IPS-NIHi11 (cell line): ENCODE measurements around the gene VMO1.

Experiments
- DNase-seq: peaks from one replicate; pipeline ENCODE4 v3.0.0; 2012; ENCODE audit warnings: mixed read lengths, low spot score

Gene VMO1

DNA sequence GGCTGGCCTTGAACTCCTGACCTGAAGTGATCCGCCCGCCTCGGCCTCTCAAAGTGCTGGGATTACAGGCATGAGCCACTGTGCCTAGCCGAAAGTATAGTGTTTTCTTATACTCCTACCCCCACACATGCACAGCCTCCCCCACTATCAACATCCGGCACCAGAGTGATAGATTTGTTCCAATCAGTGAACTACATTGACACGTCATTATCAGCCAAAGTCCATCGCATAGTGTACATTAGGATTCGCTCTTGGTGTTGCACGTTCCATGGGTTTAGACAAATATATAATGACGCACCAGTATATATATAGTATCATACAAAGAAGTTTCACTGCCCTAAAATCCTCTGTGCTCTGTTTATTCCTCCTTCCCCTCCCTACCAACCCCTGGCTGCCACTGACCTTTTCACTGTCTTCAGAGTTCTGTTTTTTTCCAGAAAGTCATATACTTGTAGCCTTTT lies 26.4 kb downstream of the VMO1 start:
- no peak for DNase-seq

DNA sequence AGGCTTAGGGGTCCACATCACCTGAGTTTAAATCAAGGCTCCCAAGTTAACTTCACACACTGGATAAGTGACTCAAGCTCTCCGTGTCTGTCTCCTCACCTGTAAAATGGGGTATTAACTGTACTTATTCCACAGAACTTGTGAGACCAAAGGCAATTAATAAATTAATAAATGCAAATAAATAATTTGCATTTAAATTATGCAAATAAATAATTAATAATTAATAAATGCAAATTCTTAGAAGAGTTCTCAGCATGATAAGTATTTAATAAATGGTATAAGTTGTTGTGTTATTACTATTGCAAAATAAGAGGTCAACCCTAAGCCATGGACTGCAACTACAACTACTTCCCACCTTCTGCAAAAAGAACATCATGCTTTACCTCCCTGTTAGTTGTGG lies 32.8 kb downstream of the VMO1 start:
- DNase-seq, result no peak

DNA sequence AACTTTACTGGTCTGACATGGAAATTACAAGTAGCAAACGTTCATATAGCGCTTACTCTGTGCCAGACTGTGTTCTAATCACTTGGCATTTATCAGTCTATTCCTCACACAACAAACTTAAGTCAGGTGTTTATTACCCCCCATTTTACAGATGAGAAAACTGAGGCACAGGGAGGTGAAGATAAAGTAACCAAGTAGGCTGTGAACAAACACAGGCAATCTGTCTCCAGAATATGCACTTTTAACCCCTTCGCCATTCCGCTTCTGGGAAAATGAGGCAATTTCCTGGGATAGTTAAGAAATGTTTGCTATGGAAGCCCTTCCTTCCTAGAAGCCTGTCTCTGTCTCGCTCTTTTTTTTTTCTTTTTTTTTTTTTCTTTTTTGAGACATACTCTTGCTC lies 34.2 kb downstream of the VMO1 start:
- no peak for DNase-seq

DNA sequence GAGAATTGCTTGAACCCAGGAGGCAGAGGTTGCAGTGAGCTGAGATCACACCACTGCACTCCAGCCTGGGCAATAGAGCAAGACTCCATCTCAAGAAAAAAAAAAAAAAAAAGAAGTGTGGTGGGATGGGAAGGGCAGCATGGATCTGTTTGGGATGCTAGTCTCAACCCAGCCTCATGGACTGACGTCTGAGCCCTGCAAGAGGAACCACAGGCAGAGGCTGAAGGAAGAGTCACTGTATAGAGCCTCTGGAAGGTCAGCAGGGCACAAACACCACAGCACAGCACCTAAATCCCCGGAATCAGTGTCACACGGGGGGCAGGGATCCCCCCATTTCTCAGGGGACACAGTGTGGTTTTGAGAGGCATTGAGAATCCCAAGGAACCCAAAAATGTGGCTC lies 35.6 kb downstream of the VMO1 start:
- DNase-seq, result no peak

GRCh38 chr17:4748686-4749085 lies 37.5 kb downstream of the VMO1 start:
- DNase-seq, result no peak

- DNase-seq, result no peak
Observed at GRCh38 chr17:4747847-4748246, 38.3 kb downstream of the VMO1 start.

DNA sequence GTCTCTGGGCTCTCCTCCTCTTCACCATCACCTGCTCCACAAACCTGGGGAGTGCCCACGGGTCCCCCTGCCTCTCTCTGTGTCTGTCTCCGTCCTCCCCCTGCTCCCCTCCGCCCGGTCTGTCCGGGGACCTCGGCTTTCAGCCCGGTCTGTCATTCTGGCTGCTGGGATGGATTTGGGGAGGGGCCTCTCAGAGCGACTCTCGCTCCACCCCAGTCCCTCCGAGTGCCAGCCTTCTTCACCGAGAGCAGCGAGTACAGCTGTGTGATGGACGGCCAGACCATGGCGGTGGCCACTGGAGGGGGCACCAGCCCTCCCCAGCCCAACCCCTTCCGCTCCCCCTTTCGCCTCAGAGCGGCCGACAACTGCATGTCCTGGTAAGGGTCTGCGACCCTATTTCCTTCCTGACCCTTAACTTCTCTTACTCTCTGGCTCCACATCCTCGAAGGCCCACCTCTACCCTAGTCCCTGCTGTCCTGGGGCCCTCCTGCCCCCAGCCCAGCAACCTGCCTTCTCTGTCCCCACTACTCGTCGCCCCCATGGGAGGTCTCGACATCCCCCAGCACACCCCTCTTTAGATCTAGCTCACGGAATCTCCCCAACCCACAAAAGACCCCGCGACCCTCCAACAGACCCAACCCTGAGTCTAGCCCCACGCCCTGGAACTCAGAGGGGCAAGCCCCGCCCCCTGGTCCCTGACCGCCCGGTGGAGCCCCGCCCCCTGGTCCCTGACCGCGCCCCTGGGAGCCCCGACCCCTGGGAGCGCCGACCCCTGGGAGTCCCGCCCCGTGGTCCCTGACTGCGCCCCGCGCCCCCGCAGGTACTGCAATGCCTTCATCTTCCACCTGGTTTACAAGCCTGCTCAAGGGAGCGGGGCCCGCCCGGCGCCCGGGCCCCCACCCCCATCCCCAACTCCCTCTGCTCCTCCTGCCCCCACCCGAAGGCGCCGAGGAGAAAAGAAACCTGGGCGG lies 40.9 kb downstream of the VMO1 start:
- DNase-seq, result peak; percentile 82

GRCh38 chr17:4743898-4744297 lies 42.3 kb downstream of the VMO1 start:
- no peak for DNase-seq

- DNase-seq, result no peak
Observed at GRCh38 chr17:4743216-4743615, 42.9 kb downstream of the VMO1 start.

DNA sequence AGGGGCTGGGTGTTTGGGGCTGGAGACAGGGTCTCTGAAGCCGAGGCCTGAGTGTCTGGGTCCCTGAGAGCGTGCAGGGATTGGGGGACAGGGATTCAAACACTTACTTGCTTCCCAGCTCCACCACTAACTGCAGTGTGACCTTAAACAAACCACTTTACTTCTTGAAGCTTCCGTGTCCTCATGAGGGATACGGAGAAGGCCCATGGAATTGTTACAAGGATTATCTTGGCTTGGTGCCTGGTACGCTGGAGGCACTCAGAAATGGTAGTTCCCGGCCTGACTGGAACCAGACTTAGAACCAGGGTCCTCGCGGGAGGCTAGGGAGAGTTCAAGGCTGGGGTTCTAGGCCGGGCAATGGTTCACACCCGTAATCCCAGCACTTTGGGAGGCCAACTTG lies 43.5 kb downstream of the VMO1 start:
- no peak for DNase-seq

GRCh38 chr17:4742133-4742532 lies 44.0 kb downstream of the VMO1 start:
- DNase-seq, result no peak

DNA sequence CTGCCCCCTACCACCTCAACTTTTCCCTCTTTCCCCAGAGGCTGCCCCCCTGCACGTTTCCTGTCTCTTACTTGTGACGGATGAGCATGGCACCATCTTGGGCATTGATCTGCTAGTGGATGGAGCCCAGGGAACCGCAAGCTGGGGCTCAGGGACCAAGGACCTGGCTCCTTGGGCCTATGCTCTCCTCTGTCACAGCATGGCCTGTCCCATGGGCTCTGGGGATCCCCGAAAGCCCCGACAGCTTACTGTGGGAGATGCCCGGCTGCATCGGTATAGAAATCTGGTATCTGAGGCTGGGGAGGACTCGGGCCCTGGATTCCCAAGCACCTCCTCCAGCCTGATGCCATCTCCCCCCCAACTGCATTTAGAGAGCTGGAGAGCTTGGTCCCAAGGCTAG lies 44.6 kb downstream of the VMO1 start:
- no peak for DNase-seq

DNA sequence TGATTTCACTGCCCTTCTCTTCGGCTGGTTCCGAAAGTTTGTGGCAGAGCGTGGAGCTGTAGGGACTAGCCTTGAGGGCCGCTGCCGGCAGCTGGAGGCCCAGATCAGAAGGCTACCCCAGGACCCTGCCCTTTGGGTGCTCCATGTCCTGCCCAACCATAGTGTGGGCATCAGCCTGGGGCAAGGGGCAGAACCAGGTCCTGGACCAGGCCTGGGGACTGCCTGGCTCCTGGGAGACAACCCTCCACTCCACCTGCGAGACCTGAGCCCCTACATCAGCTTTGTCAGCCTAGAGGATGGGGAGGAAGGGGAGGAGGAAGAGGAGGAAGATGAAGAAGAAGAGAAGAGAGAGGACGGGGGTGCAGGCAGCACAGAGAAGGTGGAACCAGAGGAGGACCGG lies 45.6 kb downstream of the VMO1 start:
- DNase-seq, result no peak

DNA sequence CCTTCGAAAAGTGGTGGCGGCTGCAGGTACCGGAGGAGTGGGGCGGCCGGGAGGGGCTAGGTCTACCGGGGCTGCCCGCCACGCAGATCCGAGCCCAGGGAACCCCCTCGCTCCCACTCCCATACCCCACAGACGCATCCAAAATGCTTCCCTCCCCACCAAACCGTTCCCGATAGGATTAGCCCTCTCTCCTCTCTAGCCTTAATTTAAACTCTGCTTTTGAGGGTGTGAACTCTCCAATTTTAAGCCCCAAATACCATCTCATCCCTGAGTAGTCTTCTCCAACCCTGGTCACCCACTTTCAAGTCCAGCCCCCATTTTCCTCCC lies 46.2 kb downstream of the VMO1 start:
- DNase-seq, result no peak

DNA sequence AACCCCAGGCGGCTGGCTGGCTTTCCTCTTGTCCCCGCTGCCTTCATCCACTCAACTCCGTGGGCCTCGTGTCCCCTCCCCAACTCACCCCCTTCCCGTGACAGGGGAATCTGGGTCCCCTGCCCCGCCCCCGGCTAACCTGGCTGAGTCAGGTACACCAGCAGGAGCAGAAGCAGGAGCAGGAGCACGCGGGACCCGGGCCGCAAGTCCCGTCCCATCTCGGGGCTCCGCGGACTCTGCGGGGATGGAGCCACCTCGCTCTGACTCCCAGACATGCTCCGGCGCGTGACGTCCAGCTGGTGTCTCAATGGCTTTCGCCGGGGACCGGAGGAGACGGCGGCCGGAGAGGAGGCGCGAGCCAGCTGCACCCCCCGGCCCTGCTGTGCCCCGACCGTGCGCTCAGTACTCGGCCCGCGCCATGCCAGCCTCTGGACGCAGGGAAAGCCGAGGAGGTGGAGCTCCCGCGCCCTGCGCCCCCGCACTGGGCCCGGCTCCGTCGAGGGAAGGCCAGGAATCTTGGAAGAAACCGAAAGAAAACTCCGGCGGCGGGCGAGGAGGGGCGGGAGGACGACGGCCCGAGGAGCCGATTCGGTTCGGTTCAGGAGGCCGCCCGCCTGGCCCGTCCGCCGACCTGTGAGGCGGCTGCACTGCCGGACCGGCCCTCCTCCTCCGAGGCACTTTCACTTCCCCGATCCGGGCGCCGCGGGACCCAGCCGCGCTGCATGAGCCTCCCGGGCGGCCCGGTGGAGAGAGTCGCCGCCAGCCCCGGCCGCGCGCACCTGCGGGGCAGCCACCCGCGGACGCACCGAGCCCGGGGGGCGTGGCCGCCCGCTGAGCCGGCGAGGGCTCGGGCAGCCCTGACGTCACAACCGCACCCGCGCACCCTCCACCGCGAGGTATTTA lies 46.8 kb downstream of the VMO1 start, which contains the start of the genes CXCL16 and ZMYND15:
CXCL16 (minus strand) TSS at position 807 of the 903 bp plus-strand sequence; CDS start at position 218, 589 bp downstream.
ZMYND15 (plus strand) TSS at position 712 of the 903 bp plus-strand sequence. CDS start 716 bp downstream, outside the sequence.
- DNase-seq, result peak; percentile 80

- no peak for DNase-seq
Observed at GRCh38 chr17:4738136-4739121, 47.7 kb downstream of the VMO1 start.

DNA sequence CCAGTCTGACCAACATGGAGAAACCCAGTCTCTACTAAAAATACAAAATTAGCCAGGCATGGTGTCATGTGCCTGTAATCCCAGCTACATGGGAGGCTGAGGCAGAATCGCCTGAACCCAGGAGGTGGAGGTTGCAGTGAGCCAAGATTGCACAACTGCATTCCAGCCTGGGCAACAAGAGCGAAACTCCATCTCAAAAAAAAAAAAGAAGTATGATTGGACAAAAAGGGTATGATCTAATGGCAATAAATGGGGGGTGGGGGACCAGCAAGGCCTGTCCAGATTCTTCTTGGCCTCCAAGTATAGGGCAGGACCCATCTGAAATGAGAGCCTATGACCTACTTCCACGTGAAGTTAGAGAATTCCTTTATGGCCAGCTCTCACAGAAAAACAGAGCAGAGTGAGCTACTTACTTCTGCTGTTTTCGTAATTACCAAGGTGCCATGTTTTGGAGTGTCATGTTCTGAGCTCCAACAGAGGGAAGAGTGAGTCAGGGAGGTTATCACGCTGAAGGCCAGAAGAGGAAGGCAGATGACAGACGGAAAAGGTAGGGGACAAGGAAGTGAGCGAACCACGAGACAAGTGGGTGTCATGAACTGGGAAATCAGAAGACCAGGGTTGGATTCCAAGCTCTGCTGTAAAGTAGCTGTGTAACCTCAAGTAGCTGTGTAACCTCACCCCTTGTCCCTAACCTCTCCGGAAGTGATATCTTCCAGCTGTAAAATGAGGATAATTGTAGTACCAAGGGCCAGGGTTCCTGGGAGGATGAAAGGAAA lies 50.1 kb downstream of the VMO1 start:
- DNase-seq, result no peak
